NCI-H2081 (cell line): Measurements from ENCODE around the gene MAP3K7.

Source experiments
- DNase-seq, 2 experiments: peaks; one replicate each; lab custom pipeline; 2025; lab: John Stamatoyannopoulos, UW

The MAP3K7 gene

DNA sequence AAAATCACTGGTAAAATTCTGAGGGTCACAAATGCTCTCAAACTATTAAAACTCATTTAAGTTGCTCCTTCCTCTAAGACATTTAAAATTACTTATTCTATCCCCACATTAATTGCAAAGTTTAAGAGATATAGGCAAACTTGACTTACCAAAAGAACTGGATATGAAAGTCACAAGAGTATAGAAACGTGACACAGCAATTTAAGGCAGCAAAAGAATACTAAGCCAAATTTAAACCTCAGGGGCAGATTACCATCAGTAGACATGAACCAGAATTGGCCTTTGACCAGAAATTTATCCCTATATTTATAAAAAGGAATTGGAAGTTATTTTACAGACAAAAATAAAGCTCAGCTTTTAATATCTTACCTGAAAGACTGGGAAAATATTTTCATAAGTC is 56.0 kb downstream of the MAP3K7 start:
- DNase-seq = no peak

DNA sequence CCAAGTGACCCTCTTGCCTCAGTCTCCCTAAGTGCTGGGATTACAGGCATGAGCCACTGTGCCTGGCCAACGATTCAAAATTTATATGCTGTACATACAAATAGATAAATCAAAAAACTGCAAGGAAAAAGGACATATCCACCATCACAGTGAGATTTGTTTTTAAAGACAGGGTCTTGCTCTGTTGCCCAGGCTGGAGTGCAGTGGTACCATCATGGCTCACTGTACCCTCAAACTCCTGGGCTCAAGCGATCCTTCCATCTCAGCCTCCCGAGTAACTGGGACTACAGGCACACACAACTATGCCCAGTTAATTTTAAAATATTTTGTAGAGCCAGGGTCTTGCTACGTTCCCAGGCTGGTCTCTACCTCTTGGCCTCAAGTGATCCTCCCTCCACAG is 61.5 kb downstream of the MAP3K7 start:
- DNase-seq = no peak

GRCh38 chr6:90523779-90524310 is 63.0 kb downstream of the MAP3K7 start:
- DNase-seq = no peak

DNA sequence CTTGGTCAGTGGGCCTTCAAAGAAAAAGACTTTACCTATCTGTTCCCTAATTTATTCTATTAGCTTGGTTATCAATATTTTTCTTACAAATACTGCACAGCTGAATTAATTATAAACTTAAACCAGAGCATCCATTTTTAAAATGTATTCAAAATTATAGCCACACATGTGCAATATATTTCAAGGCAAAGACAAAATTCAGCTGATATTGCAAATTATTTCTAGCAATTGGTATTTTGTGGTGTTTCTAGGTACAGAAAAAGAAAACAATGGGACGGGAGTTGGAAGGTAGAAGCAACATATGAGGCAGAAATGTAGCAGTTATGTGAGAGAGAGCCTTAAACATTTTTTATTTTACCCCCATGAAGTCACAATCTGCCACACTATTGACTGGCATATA is 64.9 kb downstream of the MAP3K7 start:
- DNase-seq = no peak

GRCh38 chr6:90516074-90516660 is 70.7 kb downstream of the MAP3K7 start:
- DNase-seq = no peak

DNA sequence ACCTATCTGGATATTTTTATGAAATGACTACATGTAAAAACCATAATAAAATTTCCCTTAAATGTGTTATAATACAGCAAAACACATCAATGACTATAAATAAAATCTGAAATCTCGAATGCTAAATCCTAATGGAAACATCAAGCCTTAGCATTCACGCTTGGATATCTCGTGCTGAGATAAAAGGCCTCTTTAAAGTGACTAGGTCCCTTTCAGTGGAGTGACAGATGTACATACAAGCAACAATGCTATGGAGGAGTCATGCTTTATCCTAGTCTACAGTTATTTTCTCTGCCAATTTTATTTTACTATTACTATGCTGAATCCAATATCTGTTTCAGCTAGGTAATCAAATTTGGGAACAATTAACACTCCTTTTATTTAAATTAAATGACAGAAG is 72.4 kb downstream of the MAP3K7 start:
- no peak for DNase-seq

DNA sequence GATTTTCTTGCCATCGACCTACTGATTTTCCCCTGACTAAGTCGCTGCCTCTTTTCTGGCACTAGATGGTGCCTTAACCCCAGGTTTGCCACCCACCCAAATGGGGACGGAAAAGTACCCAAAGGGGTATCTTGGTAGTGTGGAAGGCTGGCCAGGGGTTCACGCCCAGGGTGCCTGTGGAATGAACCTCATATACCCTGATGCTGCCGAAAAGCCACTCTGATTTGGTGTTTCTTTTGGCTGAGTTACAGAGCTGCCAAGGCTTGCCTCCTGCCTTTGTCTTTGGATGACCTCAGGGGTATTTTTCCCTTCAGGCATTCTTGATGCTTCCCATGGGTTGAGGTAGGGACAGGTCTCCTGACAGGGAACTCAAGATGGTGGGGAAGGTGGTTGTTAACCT is 78.1 kb downstream of the MAP3K7 start:
- DNase-seq = no peak

GRCh38 chr6:90502866-90503407 is 83.9 kb downstream of the MAP3K7 start:
- DNase-seq = no peak

GRCh38 chr6:90502381-90502780 is 84.5 kb downstream of the MAP3K7 start:
- DNase-seq = no peak

DNA sequence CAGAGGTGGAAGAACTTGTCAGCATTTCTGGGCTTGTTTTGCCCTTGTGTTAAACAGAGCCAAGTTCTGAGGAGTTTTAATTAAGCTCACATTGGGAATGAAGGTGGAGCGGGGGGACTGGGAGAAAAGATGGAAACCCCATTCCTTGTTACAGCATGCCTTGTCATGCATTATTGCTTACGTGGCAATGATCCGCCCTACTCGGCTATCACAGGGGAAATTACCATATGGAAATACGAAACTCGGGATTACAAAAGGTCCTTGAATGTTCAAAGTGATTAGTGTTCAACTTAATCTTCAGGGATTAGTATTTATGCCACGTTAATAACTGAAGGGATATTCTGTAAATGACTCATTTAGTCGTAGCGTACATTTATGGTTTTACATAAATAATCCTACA is 86.4 kb downstream of the MAP3K7 start:
- DNase-seq = no peak

DNA sequence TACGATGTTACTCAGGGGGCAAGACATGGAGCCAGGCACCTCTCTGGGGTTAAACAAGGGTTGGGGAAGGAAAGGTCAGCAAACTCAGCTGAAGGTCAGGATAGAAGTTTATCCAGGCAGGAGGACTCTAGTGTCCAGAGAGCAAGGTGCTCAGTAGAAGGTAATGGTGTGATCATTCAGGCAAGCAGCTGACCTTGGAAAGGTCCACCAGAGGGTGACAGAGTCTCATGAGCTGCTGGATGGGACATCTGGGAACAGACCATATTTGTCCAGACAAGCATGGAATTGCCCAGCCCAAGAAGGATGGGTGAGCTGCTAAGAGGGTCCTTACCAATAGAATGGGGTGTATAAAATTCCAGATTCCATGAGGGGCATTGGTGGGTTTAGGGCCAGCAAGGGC is 89.5 kb downstream of the MAP3K7 start:
- DNase-seq = no peak

DNA sequence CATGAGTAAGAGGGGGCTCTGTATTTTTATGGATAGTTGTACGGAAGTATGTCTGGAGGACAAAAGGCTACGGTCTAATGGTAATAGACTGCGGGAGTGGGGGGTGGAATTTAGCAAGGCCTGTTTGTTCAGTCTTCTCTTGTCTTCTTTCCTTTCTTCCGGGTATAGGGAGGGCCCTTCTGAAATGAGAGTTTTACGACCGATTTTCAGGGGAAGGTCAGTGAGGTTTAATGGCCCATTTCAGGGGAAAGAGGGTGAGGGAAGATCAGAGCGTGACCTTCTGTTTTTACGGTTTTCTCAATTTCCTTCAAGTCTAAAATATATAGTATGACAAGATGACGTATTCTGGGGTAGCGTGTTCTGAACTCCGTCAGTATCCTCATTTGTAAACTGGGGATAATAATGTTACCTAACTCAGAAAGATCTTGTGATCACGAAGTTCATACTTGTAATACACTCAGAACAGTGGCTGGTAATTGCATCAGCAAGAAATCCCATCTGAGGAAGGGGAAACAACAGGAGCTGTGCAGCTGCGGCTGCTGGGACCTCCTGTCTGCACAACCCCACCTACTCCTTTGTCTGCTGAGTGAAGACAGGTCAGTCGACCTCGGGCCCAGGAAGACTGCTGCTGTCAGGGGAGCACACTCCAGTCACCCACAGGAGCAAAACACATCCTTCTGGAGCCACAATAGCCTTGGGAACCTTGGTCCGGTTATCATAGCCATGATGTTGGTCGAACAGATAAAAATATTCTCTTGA is 90.4 kb downstream of the MAP3K7 start:
- no peak for DNase-seq

- DNase-seq = no peak
These were observed 91.6 kb downstream of the MAP3K7 start for GRCh38 chr6:90495216-90495817.

GRCh38 chr6:90494067-90494780 is 92.6 kb downstream of the MAP3K7 start:
- no peak for DNase-seq

GRCh38 chr6:90493332-90493731 is 93.5 kb downstream of the MAP3K7 start:
- no peak for DNase-seq

DNA sequence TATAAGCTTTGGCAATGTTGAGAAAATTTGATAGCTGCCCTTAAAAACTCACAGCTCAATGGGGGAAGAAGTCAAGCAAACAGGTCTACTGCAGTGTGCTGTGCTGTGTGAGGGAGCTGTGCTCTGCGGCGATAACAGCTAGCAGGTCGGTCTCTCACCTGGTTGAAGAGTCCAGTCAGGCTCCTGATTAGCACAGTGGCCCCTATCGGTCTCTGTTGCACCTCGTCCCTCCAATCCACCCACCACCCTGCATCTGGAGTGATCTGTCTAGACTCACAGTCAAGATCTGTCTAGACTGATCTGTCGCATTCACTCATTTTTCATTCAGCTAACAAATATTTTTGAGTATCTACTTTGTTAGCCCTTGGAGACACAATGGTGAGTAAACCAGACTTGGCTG is 94.1 kb downstream of the MAP3K7 start:
- DNase-seq = no peak

DNA sequence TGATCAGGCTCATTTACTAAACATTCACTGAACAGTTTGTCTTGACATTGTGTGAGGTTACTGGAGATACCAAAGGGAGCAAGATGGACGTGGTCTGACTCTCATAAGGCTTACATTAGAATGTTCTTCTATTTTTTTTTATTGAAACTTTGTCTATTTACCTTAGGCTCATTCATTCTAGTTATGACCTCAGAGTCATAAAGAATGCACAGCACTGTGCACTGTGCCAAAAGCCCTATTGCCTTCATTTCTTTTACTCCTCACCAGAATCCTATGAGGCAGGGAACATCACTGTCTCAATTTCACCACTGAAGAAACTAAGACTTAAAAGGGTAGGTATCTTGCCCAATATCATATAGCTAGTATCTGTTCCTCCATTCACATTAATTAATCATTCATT is 94.5 kb downstream of the MAP3K7 start:
- no peak for DNase-seq

DNA sequence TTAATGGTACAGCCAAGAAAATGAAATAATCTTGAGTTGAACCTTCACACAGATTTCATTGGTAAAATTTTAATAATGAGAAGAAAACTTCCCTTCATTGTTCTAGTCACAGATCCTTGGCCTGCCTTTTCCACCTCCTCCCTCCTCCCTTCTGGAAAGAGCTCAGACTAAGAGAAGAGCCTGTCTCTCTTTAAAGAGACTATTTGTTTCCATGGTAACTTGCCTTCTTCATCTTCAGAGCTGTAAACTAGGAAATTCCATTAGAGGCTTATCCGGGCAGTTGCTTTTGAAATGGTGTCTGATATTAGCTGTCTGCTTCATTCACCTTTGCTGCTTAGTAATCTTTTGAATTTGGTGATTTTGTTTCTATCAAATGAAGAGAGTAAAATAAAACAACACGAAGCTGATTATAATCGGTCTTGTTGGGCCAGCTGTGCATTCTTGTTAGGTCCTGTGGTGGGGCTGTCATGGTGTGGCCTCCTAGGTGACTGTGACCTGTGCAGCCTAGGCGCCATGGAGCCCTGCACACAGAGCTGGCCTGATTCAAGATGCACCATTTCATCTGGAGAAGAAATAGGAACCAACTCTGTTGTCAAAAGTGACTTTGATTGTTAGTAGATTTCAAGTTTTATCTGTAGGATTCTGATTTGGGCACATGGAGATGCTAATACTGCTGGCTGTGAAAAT is 96.7 kb downstream of the MAP3K7 start:
- no peak for DNase-seq

- no peak for DNase-seq
These were observed 98.1 kb downstream of the MAP3K7 start for GRCh38 chr6:90488816-90489215.

DNA sequence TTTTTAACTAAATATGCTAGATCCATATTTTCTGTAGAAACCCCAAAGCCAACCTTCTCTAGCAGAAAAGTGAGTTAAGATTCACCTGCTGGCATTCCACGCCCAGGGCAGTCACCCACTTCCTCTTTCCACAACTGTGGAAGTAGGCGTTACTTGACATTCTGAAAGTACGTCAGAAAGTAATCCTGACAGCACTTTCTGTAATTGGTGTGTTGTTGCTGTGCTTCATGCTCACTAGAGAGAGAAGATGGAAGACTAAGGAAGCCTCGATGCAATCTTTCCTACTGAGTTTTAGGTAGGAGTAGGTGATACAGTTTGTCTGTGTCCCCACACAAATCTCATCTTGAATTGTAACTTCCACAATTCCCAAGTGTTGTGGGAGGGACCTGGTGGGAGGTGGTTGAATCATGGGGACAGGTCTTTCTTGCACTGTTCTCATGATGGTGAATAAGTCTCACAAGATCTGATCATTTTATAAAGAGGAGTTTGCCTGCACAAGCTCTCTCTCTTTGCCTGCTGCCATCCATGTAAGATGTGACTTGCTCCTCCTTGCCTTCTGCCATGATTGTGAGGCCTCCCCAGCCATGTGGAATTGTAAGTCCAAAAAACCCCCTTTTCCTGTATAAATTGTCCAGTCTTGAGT is 101.1 kb downstream of the MAP3K7 start:
- no peak for DNase-seq

GRCh38 chr6:90484903-90485302 is 102.0 kb downstream of the MAP3K7 start:
- no peak for DNase-seq
